ENCODE measurements around the gene CROCC2.

CROCC2 gene

GRCh38 chr2:240956171-240956934 is 50.2 kb downstream of the CROCC2 start:
- DNase-seq (ENCODE audit: low read depth in 3 of 3): no peak

GRCh38 chr2:240956935-240957655 is 51.0 kb downstream of the CROCC2 start:
- DNase-seq (ENCODE audit: low read depth in 3 of 3): no peak

GRCh38 chr2:240957656-240958365 is 51.7 kb downstream of the CROCC2 start:
- DNase-seq (ENCODE audit: low read depth in 3 of 3): no peak

GRCh38 chr2:240958366-240959213 is 52.5 kb downstream of the CROCC2 start:
- DNase-seq (ENCODE audit: low read depth in 3 of 3): no peak

- DNase-seq (ENCODE audit: low read depth in 3 of 3): no peak
These were observed 53.2 kb downstream of the CROCC2 start for GRCh38 chr2:240959214-240959940.

GRCh38 chr2:240959941-240960308 is 53.8 kb downstream of the CROCC2 start:
- DNase-seq (ENCODE audit: low read depth in 3 of 3): no peak

GRCh38 chr2:240960309-240960970 is 54.3 kb downstream of the CROCC2 start:
- DNase-seq (ENCODE audit: low read depth in 3 of 3): no peak

GRCh38 chr2:240960971-240961876 is 55.1 kb downstream of the CROCC2 start:
- DNase-seq (ENCODE audit: low read depth in 3 of 3): no peak

- no peak for DNase-seq (ENCODE audit: low read depth in 3 of 3)
These were observed 55.8 kb downstream of the CROCC2 start for GRCh38 chr2:240961910-240962299.

GRCh38 chr2:240962300-240963064 is 56.3 kb downstream of the CROCC2 start:
- no peak for DNase-seq (ENCODE audit: low read depth in 3 of 3)

GRCh38 chr2:240963065-240963867 is 57.1 kb downstream of the CROCC2 start:
- no peak for DNase-seq (ENCODE audit: low read depth in 3 of 3)

GRCh38 chr2:240963868-240964703 is 58.0 kb downstream of the CROCC2 start:
- no peak for DNase-seq (ENCODE audit: low read depth in 3 of 3)

- no peak for DNase-seq (ENCODE audit: low read depth in 3 of 3)
These were observed 58.7 kb downstream of the CROCC2 start for GRCh38 chr2:240964704-240965295.

GRCh38 chr2:240965296-240965904 is 59.3 kb downstream of the CROCC2 start:
- DNase-seq (ENCODE audit: low read depth in 3 of 3): no peak

GRCh38 chr2:240965905-240966456 is 59.8 kb downstream of the CROCC2 start:
- DNase-seq (ENCODE audit: low read depth in 3 of 3): no peak

- DNase-seq (ENCODE audit: low read depth in 3 of 3): no peak
These were observed 60.3 kb downstream of the CROCC2 start for GRCh38 chr2:240966457-240966905.

Data from stimulated activated CD4-positive, alpha-beta T cell treated with anti-CD3 and anti-CD28 coated beads, TNF-alpha, amount 100 ng/mL, for 48 hours (primary cell).